Measurements from ENCODE around the gene CALML5.

DNA sequence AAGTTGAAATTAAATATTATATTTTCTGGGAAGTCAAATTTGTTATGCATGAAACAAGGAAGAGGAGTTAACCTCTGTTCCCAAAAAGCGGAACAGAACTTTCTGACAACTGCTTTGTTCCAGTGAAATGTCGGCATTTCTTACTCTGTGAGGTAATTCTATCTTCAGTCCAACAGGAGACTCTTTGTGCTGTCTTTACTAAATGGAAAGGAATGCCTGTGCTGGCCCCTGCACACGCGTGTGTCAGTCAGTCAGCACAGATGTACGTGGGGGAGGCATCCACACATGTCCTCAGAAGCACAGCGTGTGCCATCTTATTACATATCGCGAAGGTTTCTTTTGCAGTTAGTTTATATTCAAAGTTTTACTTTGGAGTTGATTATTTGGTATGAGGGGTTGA, 49.5 kb downstream of the CALML5 start:
- peak in 1 of 6 experiments; percentile 13 for TF ChIP-seq CTCF (IDR thresholded peaks at IDR 0.05)
- no peak for TF ChIP-seq POLR2A (IDR thresholded peaks at IDR 0.05)

All from thyroid gland (tissue), 4 donors.